Neural progenitor cell (in vitro differentiated cells): ENCODE results near the gene SERPINB3. TPM values are rescaled to one million over a fixed set of nuclear protein-coding genes. Genes with fewer than 3 reads are reported as not detected.
"Not testable (repeated sequence)": the region's sequence is repeated elsewhere in the genome, so short reads cannot be mapped to it uniquely, and the experiment has no call there.

Experiments
- DNase-seq: peaks from one replicate; pipeline ENCODE4 v3.0.0-alpha.2; 2016; ENCODE audit warnings: low spot score
- H2AFZ ChIP-seq: fragments of 200-600 bp; sonication (generic); replicated peaks from 2 replicates; pipeline ENCODE4 v1.6.1; 2016; ENCODE audit warnings: antibody characterized with exemption
- H3F3A ChIP-seq: fragments of 200-600 bp; sonication (generic); 2 replicates; pipeline ENCODE4 v1.6.1; 2016; ENCODE audit warnings: antibody characterized with exemption, low read depth
- H3K27ac ChIP-seq: fragments of 200-600 bp; sonication (generic); 2 replicates; pipeline ENCODE4 v1.5.1; 2016; ENCODE audit warnings: mild to moderate bottlenecking
- H3K27me3 ChIP-seq: fragments of 200-600 bp; sonication (generic); 2 replicates; pipeline ENCODE4 v1.6.1; 2016; ENCODE audit warnings: mild to moderate bottlenecking, moderate library complexity
- H3K36me3 ChIP-seq: fragments of 200-600 bp; sonication (generic); 2 replicates; pipeline ENCODE4 v1.5.1; 2016
- H3K4me1 ChIP-seq: fragments of 200-600 bp; sonication (generic); 2 replicates; pipeline ENCODE4 v1.6.1; 2016; ENCODE audit warnings: mixed run types
- H3K4me2 ChIP-seq: fragments of 200-600 bp; sonication (generic); 2 replicates; pipeline ENCODE4 v1.6.1; 2016
- H3K4me3 ChIP-seq: fragments of 200-600 bp; sonication (generic); 2 replicates; pipeline ENCODE4 v1.5.1; 2016
- H3K79me2 ChIP-seq: fragments of 200-600 bp; sonication (generic); 2 replicates; pipeline ENCODE4 v1.6.1; 2016; ENCODE audit warnings: low read depth
- H3K9ac ChIP-seq: fragments of 200-600 bp; sonication (generic); 2 replicates; pipeline ENCODE4 v1.6.1; 2016
- H3K9me3 ChIP-seq: fragments of 200-600 bp; sonication (generic); 2 replicates; pipeline ENCODE4 v1.5.1; 2016; ENCODE audit warnings: low read depth
- H4K20me1 ChIP-seq: fragments of 200-600 bp; sonication (generic); 2 replicates; pipeline ENCODE4 v1.6.1; 2016; ENCODE audit warnings: low read depth
- H3K27ac Mint-ChIP-seq: 3 replicates; pipeline ENCODE4 v1.8.0; 2021; ENCODE audit warnings: mixed read lengths
- H3K27me3 Mint-ChIP-seq: 2 replicates; pipeline ENCODE4 v1.8.0; 2022; ENCODE audit warnings: low read depth, mild to moderate bottlenecking, inconsistent platforms, moderate library complexity, mixed read lengths; ENCODE audit not compliant: insufficient read depth
- H3K36me3 Mint-ChIP-seq: 3 replicates; pipeline ENCODE4 v1.8.0; 2021; ENCODE audit warnings: mixed read lengths
- H3K4me1 Mint-ChIP-seq: 3 replicates; pipeline ENCODE4 v1.8.0; 2021; ENCODE audit warnings: mixed read lengths
- H3K4me3 Mint-ChIP-seq: 3 replicates; pipeline ENCODE4 v1.8.0; 2021; ENCODE audit warnings: mild to moderate bottlenecking, moderate library complexity, mixed read lengths
- H3K9me3 Mint-ChIP-seq: 3 replicates; pipeline ENCODE4 v1.8.0; 2020; ENCODE audit warnings: mixed read lengths
- CTCF ChIP-seq: fragments of 200-600 bp; sonication (generic); IDR thresholded peaks from 2 replicates; pipeline ENCODE4 v1.5.1; 2017; ENCODE audit warnings: antibody characterized with exemption, mild to moderate bottlenecking
- EZH2 ChIP-seq: fragments of 200-600 bp; sonication (generic); IDR thresholded peaks from 2 replicates; pipeline ENCODE4 v1.6.1; 2017; ENCODE audit warnings: antibody characterized with exemption, mild to moderate bottlenecking, moderate library complexity
- EZH2phosphoT487 ChIP-seq: fragments of 200-600 bp; sonication (generic); IDR thresholded peaks from 2 replicates; pipeline ENCODE4 v1.6.1; 2017; ENCODE audit warnings: antibody characterized with exemption
- total RNA-seq: library from RNA; depleted of rRNA; stranded (reverse); fragments of >200 nt; gene quantifications from 2 replicates; pipeline ENCODE4 v1.2.3, GENCODE V29; 2015; ENCODE audit warnings: low replicate concordance

The SERPINB3 gene
- total RNA-seq, 1 donor from 2014 or later = not detected

DNA sequence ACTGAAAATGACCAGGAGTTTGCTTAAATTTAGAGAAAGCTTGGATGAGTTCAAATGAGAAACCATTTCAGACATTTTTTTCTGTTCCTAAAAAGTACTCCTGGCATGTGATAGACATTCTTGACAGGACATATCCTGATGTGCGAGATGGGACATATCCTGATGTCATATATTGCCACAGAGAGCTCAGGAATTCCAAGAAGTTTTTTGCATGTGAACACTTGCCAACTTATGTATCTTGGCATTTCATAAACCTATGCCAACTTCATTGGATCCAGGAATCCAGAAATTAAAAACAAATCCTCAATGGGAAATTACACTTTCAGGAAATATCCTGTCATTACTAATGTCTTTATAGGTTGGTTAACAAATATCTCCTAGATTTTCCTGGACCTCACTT lies 2.9 kb upstream of the SERPINB3 start:
- Mint-ChIP-seq H3K4me3 (no peak overlapping the region), H3K4me1 (no peaks in the 10 kb centered on the region), H3K9me3 (no peaks in the 10 kb centered on the region), H3K27me3 (peaks cover 2% of the 10 kb centered on the region), H3K27ac (no peak overlapping the region), H3K36me3 (no peaks in the 10 kb centered on the region)
- H3K79me2 ChIP-seq = no peaks in the 10 kb centered on the region
- no peak overlapping the region for H2AFZ ChIP-seq
- H3K4me1 ChIP-seq = no peaks in the 10 kb centered on the region
- H3K9ac ChIP-seq = no peak overlapping the region
- no peak for DNase-seq
- H3K9me3 ChIP-seq = no peaks in the 10 kb centered on the region
- no peaks in the 10 kb centered on the region for H3F3A ChIP-seq
- TF ChIP-seq EZH2 = no peak
- TF ChIP-seq EZH2phosphoT487 = no peak
- no peak for TF ChIP-seq CTCF
- H3K36me3 ChIP-seq = no peaks in the 10 kb centered on the region
- H4K20me1 ChIP-seq = no peaks in the 10 kb centered on the region
- no peak overlapping the region for H3K4me3 ChIP-seq
- no peaks in the 10 kb centered on the region for H3K27me3 ChIP-seq
- H3K27ac ChIP-seq = no peak overlapping the region
- no peak overlapping the region for H3K4me2 ChIP-seq

- H3K4me3 Mint-ChIP-seq, H3K4me2 ChIP-seq, DNase-seq, H3K27ac Mint-ChIP-seq, H3K9me3 ChIP-seq, H3K4me1 ChIP-seq, H3K4me3 ChIP-seq, H3K27me3 Mint-ChIP-seq, H3K9ac ChIP-seq, H3F3A ChIP-seq, H3K27me3 ChIP-seq, H3K9me3 Mint-ChIP-seq, H4K20me1 ChIP-seq, H3K4me1 Mint-ChIP-seq, H2AFZ ChIP-seq, H3K36me3 Mint-ChIP-seq, H3K79me2 ChIP-seq, H3K36me3 ChIP-seq, H3K27ac ChIP-seq: not testable (repeated sequence)
These were observed 2.8 kb downstream of the SERPINB3 start for GRCh38 chr18:63658920-63659319.

DNA sequence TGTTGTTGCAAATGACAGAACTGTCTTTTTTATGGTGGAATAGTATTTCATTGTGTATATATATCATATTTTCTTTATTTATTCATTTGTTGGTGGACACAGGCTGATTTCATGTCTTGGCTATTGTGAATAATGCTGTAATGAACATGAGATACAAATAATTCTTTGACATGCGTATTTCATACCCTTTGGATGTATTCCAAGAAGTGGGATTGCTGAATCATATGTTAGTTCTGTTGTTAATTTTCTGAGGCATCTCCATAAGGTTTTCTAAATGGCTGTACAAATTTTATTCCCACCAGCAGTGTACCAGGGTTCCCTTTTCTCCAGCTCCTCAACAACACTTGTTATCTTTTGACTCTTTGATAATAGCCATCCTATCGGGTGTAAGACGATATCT lies 11.4 kb downstream of the SERPINB3 start:
- H3K27me3 Mint-ChIP-seq, H3K9me3 Mint-ChIP-seq, H3K4me1 ChIP-seq, H3K36me3 ChIP-seq, H3K27ac ChIP-seq, H3K4me3 Mint-ChIP-seq, DNase-seq, H3K27ac Mint-ChIP-seq, H4K20me1 ChIP-seq, H3K9ac ChIP-seq, H3F3A ChIP-seq, H3K36me3 Mint-ChIP-seq, H3K4me1 Mint-ChIP-seq, H2AFZ ChIP-seq, H3K27me3 ChIP-seq, H3K9me3 ChIP-seq, H3K79me2 ChIP-seq, H3K4me3 ChIP-seq, H3K4me2 ChIP-seq: not testable (repeated sequence)

DNA sequence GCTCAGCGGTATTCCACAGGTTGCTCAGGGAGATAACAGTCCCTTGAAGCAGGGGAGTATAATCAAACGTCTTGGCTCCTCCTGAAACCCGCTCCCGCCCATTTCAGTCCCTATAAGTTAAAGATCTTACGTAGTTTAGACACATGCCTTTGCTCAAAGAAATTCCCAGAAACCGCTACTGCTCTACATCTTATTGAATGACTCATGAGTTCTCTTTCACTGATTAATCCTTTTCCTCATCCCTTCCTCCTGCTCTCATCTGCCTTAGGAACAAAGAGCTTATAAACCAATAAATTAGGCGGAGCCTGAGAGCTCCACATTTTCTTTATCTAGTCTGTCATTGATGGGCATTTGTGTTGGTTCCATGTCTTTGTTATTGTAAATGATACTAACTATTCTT lies 13.5 kb downstream of the SERPINB3 start:
- no peak for DNase-seq
- H3K36me3 Mint-ChIP-seq = no peaks in the 10 kb centered on the region
- H3F3A ChIP-seq = no peaks in the 10 kb centered on the region
- H3K4me1 ChIP-seq = no peaks in the 10 kb centered on the region
- no peak overlapping the region for H3K27ac ChIP-seq
- H3K9me3 Mint-ChIP-seq = no peaks in the 10 kb centered on the region
- H3K4me3 ChIP-seq = no peak overlapping the region
- H3K27me3 Mint-ChIP-seq = no peaks in the 10 kb centered on the region
- no peak overlapping the region for H3K27ac Mint-ChIP-seq
- no peaks in the 10 kb centered on the region for H3K79me2 ChIP-seq
- no peak overlapping the region for H2AFZ ChIP-seq
- H3K9ac ChIP-seq = no peak overlapping the region
- no peaks in the 10 kb centered on the region for H3K4me1 Mint-ChIP-seq
- H3K27me3 ChIP-seq = no peaks in the 10 kb centered on the region
- TF ChIP-seq EZH2 (no peak), CTCF (no peak), EZH2phosphoT487 (no peak)
- no peaks in the 10 kb centered on the region for H3K36me3 ChIP-seq
- H3K4me3 Mint-ChIP-seq = no peak overlapping the region
- no peak overlapping the region for H3K4me2 ChIP-seq
- no peaks in the 10 kb centered on the region for H4K20me1 ChIP-seq
- no peaks in the 10 kb centered on the region for H3K9me3 ChIP-seq
